GM18508 (cell line): ENCODE results near the gene MRM2.
"Not testable (repeated sequence)": the region's sequence is repeated elsewhere in the genome, so short reads cannot be mapped to it uniquely, and the experiment has no call there.

Source experiments
- ATAC-seq: cut with Tn5 transposase; IDR thresholded peaks from one replicate; pipeline ENCODE4 v1.9.1; 2021; ENCODE audit warnings: moderate number of reproducible peaks; ENCODE audit not compliant: insufficient read depth, unreplicated experiment

Gene MRM2

DNA sequence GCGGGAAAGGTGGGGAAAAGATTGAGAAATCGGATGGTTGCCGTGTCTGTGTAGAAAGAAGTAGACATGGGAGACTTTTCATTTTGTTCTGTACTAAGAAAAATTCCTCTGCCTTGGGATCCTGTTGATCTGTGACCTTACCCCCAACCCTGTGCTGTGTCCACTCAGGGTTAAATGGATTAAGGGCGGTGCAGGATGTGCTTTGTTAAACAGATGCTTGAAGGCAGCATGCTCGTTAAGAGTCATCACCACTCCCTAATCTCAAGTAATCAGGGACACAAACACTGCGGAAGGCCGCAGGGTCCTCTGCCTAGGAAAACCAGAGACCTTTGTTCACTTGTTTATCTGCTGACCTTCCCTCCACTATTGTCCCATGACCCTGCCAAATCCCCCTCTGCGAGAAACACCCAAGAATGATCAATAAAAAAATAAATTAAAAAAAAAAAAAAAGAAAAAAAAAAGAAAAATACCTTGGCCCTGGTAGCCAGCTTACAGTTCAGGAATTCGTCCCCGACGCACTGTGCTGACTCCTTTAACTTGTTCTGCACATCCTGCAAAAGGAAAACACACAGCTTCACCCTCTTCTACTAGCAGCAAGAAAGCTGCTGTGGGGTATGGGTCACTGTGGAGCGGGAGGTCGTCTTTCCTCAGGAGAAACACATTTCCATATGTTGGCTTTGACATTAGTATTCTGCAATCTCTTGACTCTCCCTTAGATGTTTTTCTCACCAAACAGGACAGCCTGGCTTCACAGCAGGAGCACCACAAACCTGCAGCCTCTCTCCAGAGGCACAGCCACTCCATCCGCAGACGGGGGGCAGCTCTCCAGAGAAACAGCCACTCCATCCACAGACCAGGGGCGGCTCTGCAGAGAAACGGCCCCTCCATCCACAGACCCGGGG is 27.3 kb upstream of the MRM2 start:
- ATAC-seq, result not testable (repeated sequence)

DNA sequence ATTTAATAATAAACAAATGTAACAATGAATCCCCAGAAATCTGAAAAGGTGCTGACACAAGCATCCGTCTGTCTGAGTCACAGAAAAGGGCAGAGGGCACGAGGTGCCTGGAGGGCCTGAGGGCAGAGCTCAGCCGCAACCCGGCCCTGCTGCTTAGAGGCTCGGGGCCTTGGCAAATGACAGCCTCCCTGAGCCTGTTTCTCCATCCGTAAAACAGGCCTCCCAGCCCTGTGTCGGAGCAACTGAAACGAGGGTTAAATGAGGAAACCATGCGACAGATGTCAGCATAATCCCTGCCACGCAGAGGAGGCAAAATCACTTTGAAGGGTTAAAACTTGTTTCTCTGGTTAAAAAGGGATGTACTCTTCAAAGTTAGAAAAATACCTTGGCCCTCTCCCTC is 24.9 kb upstream of the MRM2 start:
- no peak for ATAC-seq

DNA sequence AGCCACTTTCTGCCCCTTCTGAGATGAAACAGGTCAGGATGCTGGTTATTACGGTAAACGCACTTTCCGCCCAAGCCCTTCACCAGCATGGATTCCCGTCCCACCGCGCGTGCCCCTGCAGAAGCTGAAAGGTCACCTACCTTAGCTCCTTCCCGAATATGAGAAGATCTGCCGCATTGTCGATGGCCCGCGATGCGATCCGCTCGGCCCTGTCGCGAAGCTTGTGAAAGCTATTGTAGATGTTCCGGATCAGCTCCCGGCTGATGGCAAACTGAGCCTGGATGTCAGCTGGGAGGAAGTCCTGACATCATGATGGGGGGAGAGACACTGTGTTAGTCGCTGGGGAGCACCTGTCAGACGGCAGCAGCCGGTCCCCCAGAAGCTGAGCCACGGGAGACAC is 22.2 kb upstream of the MRM2 start:
- ATAC-seq, result no peak

- no peak for ATAC-seq
Observed at GRCh38 chr7:2263176-2263575, 21.2 kb upstream of the MRM2 start.

DNA sequence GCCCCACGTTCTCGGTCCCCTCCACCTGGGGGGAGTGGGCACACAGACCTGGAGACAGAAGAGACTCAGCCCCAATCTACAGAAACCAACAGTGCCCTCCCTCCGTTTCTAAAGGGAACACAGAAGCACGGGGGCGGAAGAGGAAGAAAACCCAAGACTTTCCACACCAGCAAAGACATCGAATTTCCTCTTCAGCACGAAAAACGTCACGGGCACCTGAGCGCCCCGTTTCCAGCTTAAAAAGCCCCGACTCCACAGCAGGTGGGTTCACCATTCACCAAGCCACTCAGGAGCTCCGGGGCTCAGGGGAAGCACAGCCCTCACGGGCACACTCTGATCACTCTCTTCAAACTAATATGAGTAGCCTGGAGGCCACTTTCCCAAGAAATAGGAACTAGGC is 19.6 kb upstream of the MRM2 start:
- no peak for ATAC-seq

DNA sequence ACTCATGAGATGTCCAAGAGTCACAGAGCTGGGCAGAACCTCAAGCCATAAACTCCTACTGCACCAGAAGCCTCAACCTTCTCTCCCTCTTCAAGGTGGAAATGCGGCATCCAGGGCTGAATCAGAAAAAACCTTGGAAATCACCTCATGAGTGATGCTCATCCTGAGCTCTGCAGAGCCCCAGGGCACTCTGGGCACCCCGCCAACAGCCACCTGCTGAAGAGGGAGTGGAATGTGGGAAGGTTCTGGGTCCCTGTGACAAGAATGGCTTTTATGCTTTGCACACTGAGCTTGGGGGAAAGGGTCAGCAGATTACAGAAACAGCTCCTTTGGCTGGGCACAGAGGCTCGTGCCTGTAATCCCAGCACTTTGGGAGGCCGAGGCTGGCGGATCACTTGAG is 18.8 kb upstream of the MRM2 start:
- ATAC-seq, result no peak

GRCh38 chr7:2259480-2259879 is 17.5 kb upstream of the MRM2 start:
- no peak for ATAC-seq

DNA sequence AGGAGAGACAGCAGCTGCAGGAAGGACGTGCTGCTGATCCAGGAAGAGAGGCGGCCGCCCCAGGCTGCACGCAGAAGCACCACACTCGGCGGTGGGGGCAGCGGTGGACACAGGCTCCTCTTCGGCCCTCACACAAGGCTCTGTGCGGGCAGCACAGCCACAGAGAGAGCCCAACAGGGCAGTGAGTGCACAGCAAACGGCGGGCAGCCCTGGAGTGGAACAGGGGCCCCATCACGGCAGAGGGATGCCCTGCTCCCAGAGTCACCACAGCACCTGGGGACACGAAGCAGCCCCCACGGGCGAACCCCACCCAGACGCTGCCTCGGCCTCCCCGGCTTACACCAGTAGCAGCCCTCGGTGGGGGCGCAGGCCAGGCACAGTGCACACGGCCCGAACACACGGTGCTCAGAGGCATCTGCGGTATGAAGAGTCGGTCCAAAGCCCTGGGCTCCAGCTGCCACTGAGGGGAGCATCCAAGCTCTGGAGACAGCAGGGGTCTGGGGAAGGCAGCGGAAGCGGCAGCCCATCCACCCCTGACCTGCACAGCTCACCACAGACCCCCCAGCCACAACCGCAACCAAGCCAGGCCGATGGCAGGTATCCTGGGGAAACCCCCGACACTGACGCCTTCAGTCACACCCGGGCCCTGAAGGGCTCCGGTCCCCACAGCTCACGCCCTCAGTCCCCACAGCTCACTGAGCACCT is 16.8 kb upstream of the MRM2 start:
- no peak for ATAC-seq

DNA sequence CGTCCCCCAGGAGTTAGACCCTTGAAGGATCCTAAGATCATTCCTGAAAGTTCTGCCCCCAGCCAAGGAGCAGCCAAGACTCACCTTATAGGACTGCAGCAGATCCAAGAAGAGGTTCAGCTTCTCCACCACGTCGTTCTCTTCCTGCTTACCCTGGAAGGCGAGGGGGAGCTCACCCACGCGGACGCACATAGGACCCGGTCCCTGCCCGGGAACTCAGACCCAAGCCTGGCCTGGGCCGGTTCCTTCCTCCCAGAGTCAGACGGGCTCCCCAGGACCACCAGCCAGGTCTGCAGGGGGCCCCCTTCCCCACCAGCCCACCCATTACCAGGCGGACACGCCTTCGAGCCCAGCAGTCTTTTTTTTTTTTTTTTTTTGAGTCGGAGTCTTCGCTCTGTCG is 15.6 kb upstream of the MRM2 start:
- ATAC-seq, result no peak

- ATAC-seq, result no peak
Observed at GRCh38 chr7:2257046-2257551, 15.1 kb upstream of the MRM2 start.

DNA sequence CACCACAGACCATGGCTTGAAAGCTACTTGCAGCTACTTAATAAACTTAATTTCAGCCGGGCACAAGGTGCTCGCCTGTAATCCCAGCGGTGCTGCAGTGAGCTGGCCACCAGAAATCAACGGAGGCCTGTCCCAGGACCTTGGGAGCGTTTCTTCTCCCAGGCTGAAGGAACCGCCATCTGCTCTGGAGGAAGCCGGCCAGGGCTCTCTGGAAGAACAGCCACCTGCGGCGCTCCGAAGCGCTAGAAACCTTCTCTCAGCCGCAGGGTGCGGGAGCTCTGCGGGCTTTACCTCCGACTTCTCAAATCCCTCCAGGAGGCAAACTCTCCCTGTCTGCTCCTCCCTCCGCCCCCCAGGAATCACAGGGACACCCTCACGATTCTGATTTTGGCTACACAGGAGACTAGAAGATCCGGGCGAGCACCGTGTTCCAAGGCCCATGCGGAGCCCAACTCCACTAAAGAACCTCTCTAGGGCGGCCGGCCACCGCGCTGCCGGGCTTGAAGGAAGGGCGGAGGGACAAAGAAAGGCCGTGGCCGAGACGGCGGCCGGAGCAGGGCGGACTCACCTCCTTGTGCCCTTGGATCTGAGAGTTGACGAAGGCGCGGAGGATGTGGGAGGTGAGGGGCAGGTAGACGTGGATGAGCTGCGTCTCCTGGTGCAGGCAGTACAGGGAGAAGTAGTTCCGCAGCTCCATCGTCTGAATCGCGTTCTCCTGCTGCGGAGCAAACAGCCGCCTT is 14.5 kb upstream of the MRM2 start:
- ATAC-seq, result no peak

GRCh38 chr7:2255145-2256139 is 13.4 kb upstream of the MRM2 start:
- no peak for ATAC-seq

DNA sequence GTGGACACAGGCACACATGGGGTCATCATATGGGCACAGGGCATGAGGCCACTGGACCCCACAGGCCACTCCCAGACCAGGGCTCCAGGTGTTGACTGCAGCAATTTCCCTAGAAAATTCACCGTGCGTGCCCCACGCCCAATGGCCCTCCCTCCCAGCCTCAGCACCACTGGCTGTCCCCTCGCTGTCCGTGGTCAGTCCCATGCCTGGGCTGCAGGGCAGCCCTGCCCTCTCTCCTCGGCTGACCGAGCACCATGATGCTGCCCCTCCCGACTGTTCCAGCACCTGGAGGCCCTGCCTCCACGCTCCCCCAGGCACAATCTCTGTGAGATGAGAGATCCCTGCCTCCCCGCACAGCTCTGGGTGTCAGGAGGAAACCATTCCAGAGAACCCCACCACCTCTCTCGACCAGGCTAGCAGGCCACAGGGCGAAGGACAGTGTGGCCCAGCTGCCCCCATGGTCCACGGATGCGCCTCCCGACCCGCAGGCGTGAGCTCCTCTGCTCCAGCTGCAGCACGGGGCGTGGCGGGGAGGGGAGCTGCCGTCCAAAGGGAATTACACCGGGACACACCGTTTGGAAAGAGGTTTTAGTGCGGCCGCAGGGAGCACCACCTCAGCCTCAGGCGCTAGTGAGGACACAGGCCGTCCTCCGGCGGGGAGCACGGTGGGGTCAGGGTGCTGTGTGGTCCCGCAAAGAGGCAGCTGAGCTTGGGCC is 12.6 kb upstream of the MRM2 start:
- ATAC-seq, result no peak

GRCh38 chr7:2253525-2254244 is 11.7 kb upstream of the MRM2 start:
- ATAC-seq, result no peak

GRCh38 chr7:2253021-2253420 is 11.0 kb upstream of the MRM2 start:
- ATAC-seq, result no peak

DNA sequence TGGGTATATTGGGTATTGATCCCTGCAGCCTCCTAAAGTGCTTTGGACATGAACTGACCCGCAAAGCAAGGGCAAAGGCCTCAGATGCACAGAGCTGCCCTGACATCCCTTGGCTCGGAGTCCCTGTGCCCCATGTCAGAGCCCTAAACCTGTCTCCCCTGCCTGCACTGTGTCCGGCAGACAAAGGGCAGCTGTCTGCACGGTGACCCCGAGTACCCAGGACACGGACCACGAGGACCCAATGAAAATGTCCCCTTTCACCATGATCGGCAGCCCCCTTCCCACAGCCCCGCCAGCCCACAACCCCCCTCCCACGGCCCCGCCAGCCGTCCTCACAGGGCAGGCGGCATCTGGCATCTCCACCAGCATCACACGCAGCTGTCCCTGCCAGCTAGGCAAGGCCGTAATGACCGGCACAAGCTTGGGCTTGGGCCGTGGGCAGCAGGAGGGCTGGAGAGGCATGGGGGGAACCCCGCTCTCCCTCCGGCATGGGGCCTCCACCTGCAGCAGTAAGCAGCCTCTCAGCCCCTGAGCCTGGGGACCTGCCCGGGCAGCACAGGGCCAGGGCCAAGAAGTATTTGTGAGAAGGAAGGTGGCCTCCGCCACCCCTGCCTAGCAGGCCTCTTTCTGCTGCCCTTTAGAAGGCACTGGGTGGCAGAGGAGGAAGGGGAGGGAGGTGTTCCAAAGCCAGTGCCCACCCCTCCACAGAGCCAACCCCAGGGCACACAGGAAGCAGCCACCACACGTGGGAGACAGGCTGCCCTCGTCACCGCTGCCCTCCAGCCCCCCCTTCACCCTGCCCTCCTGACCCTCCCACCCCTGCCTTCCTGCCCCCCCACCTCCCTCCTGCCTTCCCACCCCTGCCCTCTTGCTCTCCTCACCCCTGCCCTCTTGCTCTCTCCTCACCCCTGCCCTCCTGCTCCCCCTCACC is 10.1 kb upstream of the MRM2 start:
- ATAC-seq, result no peak

DNA sequence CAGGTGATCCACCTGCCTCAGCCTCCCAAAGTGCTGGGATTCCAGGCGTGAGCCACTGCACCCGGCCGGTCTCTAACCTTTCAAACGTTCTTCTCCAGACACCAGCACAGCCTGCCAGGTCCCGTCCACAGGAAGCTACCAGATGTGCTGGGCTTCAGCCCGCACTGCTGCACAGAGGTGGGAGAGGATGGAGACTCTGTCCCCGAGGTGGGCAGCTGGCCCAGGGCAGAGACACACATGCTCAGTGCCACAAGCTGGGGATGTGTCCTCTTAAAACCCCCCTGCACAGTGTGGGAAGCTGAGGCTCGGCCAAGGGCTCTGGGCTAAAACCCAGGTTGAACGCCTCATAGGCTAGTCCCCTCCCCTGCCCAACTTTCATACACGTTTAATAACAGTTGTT is 9.4 kb upstream of the MRM2 start:
- ATAC-seq, result no peak
